Retinal pigment epithelial cell (primary cell): ENCODE measurements around the gene GSN.

ENCODE experiments used
- DNase-seq: peaks from one replicate; pipeline ENCODE4 v3.0.0-alpha.2; 2010; ENCODE audit warnings: low read depth
- H3K4me3 ChIP-seq: 2 replicates; pipeline ENCODE4 v1.5.1; 2011; ENCODE audit warnings: mild to moderate bottlenecking, low read length, control low read depth, moderate library complexity
- TF ChIP-seq, protein P1 (sequence below): conservative IDR thresholded peaks from 2 replicates; pipeline ENCODE4 v1.5.1; 2011; ENCODE audit warnings: low read depth, low read length, control low read depth, inconsistent platforms

The GSN gene

DNA sequence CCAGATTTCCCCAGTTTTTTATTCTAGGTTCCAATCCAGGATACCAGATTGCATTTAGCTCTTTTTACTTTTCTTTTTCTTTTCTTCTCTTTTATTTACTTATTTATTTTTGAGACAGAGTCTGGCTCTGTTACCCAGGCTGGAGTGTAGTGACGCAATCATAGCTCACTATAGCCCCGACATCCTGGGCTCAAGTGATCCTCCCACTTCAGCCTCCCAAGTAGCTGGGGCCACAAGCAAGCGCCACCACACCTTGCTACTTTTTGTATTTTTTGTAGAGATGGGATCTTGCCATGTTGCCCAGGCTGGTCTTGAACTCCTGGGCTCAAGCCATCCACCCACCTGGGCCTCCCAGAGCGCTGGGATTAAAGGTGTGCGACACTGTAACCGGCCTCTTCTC, 48.4 kb downstream of the GSN start:
- no peak for DNase-seq
- TF ChIP-seq, protein P1, sequence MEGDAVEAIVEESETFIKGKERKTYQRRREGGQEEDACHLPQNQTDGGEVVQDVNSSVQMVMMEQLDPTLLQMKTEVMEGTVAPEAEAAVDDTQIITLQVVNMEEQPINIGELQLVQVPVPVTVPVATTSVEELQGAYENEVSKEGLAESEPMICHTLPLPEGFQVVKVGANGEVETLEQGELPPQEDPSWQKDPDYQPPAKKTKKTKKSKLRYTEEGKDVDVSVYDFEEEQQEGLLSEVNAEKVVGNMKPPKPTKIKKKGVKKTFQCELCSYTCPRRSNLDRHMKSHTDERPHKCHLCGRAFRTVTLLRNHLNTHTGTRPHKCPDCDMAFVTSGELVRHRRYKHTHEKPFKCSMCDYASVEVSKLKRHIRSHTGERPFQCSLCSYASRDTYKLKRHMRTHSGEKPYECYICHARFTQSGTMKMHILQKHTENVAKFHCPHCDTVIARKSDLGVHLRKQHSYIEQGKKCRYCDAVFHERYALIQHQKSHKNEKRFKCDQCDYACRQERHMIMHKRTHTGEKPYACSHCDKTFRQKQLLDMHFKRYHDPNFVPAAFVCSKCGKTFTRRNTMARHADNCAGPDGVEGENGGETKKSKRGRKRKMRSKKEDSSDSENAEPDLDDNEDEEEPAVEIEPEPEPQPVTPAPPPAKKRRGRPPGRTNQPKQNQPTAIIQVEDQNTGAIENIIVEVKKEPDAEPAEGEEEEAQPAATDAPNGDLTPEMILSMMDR, result no peak
- no peak overlapping the region for H3K4me3 ChIP-seq

DNA sequence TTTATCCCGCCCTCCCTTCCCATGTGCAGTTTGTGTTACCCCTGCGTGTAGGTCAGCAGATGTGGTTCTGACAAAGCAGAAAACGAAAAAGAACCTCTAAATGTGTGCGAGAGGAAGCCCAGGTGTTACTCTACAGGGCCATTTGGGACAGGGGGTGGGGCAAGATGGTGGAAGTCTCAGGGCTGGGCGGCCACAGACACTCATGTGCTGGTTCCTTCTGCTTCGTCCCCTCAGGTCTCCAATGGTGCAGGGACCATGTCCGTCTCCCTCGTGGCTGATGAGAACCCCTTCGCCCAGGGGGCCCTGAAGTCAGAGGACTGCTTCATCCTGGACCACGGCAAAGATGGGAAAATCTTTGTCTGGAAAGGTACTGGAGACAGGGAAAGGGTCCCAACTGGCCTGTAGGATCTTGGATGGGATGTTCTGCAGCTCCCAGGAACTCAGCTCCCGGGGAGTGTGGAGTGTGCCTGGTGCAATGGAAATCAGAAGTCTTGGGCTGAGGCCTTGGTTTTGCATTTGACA, 49.0 kb downstream of the GSN start:
- no peak overlapping the region for H3K4me3 ChIP-seq
- no peak for DNase-seq
- TF ChIP-seq, protein P1, result no peak

DNA sequence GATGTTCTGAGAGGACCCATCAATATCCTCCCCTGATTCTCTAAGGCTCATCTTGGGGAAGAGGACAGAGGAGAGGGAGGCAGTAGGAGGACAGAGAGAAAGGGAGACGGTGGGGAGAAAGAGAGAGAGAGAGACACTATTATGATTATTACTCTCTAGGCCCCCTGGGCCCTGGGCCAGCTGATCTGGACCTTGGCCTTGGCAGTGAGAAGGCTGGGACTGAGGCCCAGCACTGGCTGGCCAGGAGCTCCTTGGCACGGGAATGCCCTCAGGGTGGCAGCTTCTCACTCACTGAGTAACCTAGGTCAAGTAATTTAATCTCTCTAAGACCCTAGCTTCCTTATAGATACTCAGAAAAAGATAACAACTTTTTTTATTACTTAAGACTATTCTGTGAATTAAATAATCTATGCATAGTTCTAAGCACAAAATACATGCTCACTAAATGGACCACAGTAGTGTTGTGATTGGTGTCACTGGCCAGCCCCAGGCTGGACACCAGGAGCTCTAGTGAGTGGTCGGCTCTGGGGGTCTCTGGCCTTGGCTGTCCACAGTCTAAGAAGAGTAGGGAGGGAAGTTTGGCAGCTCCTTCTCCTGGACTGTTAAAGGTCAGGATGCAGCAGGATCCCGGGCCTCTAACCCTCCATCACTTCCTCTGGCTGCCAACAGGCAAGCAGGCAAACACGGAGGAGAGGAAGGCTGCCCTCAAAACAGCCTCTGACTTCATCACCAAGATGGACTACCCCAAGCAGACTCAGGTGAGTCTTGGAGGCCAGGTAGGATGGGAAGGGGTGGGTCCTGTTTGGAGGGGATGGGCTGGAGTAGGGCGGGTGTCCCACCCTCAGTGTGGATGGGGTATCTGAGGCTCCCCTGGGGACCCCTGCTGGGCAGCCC, 50.0 kb downstream of the GSN start:
- H3K4me3 ChIP-seq, result no peak overlapping the region
- TF ChIP-seq, protein P1, result no peak

GRCh38 chr9:121318631-121319382, 50.8 kb downstream of the GSN start:
- no peak overlapping the region for H3K4me3 ChIP-seq
- TF ChIP-seq, protein P1, result no peak
- DNase-seq, result no peak

More for the DNA sequence above, 50.0 kb downstream of the GSN start:
- DNase-seq, result no peak

- DNase-seq, result no peak
- TF ChIP-seq, protein P1, result no peak
- H3K4me3 ChIP-seq, result no peak overlapping the region
These were observed 51.4 kb downstream of the GSN start for GRCh38 chr9:121319383-121319780.

DNA sequence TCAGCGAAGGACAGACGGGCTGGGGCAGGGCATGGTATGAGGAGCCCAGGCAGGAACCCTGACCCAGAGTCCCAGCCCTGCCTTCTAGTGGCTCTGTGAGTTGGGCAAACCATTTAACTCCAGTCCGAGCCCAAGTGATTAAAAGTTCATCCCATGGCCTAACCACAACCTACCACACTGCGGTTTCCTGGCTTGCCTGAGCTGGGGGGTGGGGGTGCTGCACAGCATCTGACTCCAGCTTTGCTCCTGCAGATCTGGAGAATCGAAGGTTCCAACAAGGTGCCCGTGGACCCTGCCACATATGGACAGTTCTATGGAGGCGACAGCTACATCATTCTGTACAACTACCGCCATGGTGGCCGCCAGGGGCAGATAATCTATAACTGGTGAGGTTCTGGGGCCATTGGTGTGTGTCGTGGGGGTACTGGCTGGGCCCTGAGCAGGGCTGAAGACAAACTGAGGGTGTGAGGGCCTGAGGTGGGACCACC, 53.1 kb downstream of the GSN start:
- H3K4me3 ChIP-seq, result no peak overlapping the region
- DNase-seq, result no peak
- TF ChIP-seq, protein P1, result no peak
